BLaER1 (cell line): Measurements from ENCODE around the gene FUT2.

Experiments used
- H3K27ac ChIP-seq: shearing (Covaris generic); formaldehyde crosslinking; 2 replicates; pipeline ENCODE4 v1.8.1; 2022
- H3K27me3 ChIP-seq: shearing (Covaris generic); formaldehyde crosslinking; 2 replicates; pipeline ENCODE4 v1.8.1; 2022
- H3K36me3 ChIP-seq: shearing (Covaris generic); formaldehyde crosslinking; 2 replicates; pipeline ENCODE4 v1.8.1; 2022
- H3K4me1 ChIP-seq: shearing (Covaris generic); formaldehyde crosslinking; 2 replicates; pipeline ENCODE4 v1.8.1; 2022
- H3K4me2 ChIP-seq: shearing (Covaris generic); formaldehyde crosslinking; 2 replicates; pipeline ENCODE4 v1.8.1; 2022
- H3K4me3 ChIP-seq: shearing (Covaris generic); formaldehyde crosslinking; 2 replicates; pipeline ENCODE4 v1.8.1; 2022
- H3K9ac ChIP-seq: shearing (Covaris generic); formaldehyde crosslinking; 2 replicates; pipeline ENCODE4 v1.8.1; 2022
- H3K9me3 ChIP-seq: shearing (Covaris generic); formaldehyde crosslinking; 2 replicates; pipeline ENCODE4 v1.8.1; 2022
- H4K20me1 ChIP-seq: shearing (Covaris generic); formaldehyde crosslinking; 2 replicates; pipeline ENCODE4 v1.8.1; 2022
- Cebpa-rat ChIP-seq: shearing (Covaris generic); IDR thresholded peaks from 2 replicates; pipeline ENCODE4 v1.8.1; 2022

FUT2 gene

DNA sequence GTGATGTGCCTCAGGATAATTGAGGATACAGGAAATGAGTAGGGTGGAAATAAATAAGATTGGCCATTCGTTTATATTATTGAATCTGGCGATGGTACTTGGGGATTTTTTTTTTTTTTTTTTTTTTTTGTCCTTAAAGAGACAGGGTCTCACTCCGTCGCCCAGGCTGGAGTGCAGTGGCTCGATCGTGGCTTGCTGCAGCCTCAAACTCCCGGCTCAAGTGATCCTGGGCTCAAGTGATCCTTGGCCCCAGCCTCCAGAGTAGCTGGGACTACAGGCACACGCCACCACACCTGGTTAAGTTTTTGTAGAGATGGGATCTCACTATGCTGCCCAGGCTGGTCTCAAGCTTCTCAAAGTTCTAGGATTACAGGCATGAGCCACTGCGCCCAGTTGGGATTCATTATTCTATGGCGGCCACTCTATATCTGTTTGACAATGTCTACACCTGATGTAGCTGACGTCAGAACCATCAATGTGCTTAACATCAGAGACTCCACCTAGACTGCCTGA, 26.5 kb downstream of the FUT2 start:
- no peaks in the 10 kb centered on the region for H3K27me3 ChIP-seq
- H3K4me3 ChIP-seq, result no peak overlapping the region
- H3K4me2 ChIP-seq, result no peak overlapping the region
- H3K9me3 ChIP-seq, result peaks cover 15% of the 10 kb centered on the region
- peaks cover 23% of the 10 kb centered on the region for H3K36me3 ChIP-seq
- no peak for TF ChIP-seq Cebpa-rat
- H3K27ac ChIP-seq, result no peak overlapping the region
- H4K20me1 ChIP-seq, result no peaks in the 10 kb centered on the region
- H3K9ac ChIP-seq, result no peak overlapping the region
- peaks cover 60% of the 10 kb centered on the region for H3K4me1 ChIP-seq

DNA sequence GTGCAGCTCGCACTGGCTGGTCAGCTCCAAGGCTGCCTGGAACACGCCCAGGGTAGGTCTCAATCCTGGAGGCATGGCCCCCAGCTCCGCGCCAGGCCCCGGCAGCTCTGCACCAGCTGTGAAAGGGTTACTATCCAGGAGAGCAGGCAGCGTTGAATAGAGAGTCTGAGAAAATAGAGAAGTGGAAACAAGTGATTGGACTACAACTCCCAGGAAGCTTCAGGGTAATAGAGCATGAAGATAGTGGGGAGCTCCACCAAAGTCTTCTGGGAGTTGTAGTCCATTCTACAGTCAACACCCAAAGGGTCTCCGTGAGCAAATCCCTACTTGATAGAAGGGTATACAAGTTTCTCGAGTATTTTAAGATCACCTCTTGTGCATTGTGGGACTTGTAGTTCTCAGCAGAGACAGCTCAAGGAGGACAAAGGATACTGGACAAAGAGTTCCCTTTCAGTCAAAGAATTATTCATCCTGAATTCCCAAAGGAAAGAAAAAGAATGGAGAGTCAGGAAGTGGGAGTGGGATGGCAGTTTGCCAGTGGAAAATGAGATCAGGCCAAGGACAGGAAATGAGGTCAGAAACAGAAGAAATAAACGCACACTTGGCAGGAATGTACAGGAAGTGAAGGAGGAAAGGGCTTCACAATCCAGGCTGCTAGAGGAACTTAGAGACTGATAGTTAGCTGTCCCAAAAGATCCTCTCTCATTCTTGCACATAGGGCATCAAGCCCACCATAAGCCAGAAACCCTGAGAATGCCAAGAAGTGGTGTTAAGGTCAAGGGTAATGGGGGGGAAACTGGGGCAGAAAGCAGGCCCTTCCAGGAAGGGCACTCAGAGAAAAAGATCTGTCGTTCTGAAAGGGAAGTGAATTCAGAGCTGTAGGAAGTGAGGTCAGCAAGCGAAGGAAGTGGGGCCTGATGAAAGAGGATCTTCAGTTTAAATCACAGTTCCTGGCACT, 29.3 kb downstream of the FUT2 start:
- Histone ChIP-seq H3K9ac (peak overlapping the region; percentile 18; the same call in 1 of the 2 replicates), H3K4me1 (peaks cover 47% of the 10 kb centered on the region), H3K36me3 (peaks cover 50% of the 10 kb centered on the region), H3K27ac (peak overlapping the region; percentile 82), H3K4me2 (peak overlapping the region; percentile 52), H4K20me1 (no peaks in the 10 kb centered on the region), H3K27me3 (no peaks in the 10 kb centered on the region), H3K9me3 (peaks cover 42% of the 10 kb centered on the region), H3K4me3 (peak overlapping the region; percentile 2; the same call in 1 of the 2 replicates)
- no peak for TF ChIP-seq Cebpa-rat

DNA sequence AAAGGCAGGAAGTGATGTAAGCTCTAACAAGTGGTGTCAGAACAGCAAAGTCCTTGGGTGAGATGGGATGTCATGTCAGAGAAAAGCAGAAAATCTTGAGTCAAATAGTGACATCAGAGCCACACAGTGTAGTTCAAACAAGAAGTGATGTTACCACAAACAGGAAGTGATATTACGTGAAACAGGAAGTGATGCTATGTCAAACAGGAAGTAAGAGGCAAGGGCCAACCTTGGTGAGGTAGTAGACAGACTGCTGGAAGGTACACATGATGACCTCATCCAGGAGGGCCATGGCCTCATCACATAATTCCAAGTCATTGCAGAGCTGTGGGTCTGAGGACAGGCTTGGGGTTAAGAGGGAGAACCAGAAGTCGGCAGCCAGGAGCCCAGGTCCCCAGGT, 30.8 kb downstream of the FUT2 start:
- TF ChIP-seq Cebpa-rat, result no peak
- Histone ChIP-seq H3K9me3 (peaks cover 54% of the 10 kb centered on the region), H3K4me1 (peaks cover 38% of the 10 kb centered on the region), H3K27me3 (no peaks in the 10 kb centered on the region), H3K4me3 (peak overlapping the region; percentile 37; the same call in 1 of the 2 replicates), H3K36me3 (peaks cover 64% of the 10 kb centered on the region), H3K9ac (no peak overlapping the region), H3K4me2 (peak overlapping the region; percentile 52), H4K20me1 (no peaks in the 10 kb centered on the region), H3K27ac (peak overlapping the region; percentile 82; the same call in 1 of the 2 replicates)

DNA sequence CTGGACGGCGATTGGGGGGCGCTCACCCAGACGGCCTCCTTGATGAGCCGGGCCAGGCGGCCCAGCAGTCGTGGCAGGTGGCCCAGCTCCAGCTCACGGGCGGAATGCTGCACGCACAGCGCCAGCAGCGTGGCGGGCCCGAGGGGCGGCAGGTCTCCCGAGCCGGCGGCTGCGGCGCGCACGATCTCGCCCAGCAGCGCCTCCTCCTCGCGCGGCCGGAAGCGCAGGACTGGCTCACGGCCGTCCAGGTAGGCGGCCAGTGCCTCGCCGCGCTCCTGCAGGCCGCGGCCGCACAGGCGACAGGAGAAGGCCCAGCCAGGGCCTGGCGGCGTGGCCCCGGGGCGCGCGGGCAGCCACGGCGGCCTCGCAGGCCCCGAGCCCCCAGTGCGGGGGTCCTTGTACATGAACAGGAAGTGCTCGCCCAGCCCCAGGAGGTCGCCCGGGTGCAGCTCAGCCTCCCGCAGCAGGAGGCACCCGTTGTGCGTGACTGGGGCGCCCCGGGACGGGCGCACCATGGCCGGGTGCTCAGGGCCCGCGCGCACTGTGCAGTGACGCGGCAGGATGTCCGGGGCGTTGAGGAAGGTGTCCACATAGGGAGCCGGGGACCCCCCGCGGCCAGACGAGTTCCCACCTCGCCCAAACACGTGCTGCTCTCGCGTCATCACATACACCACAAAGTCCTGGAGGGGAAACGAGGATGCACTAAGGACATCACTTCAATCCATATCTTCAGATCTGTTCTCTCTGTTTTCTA, 33.3 kb downstream of the FUT2 start:
- Histone ChIP-seq H3K4me3 (no peak overlapping the region), H4K20me1 (no peaks in the 10 kb centered on the region), H3K4me2 (no peak overlapping the region)

DNA sequence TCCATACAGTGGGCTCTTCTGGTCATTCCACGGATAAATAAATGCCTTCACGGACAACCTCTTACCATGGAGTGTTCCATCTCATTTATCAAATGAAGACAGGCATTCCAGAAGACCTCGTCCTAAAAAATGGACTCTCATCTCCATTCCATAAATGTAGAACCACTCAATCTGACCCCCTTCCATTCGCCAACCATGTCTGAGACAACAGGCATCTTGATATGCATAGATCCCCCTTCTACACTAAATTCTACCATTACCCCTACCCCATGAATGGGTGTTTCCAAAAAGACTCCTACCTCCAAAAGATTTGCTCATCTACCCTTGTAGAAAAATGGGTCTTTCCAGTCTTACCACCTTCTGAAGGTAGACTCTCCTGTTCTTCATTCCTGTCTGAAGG, 35.7 kb downstream of the FUT2 start:
- TF ChIP-seq Cebpa-rat, result no peak
- H3K4me1 ChIP-seq, result peaks cover 8% of the 10 kb centered on the region
- no peak overlapping the region for H3K27ac ChIP-seq
- H3K9me3 ChIP-seq, result peaks cover 47% of the 10 kb centered on the region
- H3K27me3 ChIP-seq, result no peaks in the 10 kb centered on the region
- no peak overlapping the region for H3K4me2 ChIP-seq
- H3K4me3 ChIP-seq, result no peak overlapping the region
- peaks cover 87% of the 10 kb centered on the region for H3K36me3 ChIP-seq
- no peak overlapping the region for H3K9ac ChIP-seq
- H4K20me1 ChIP-seq, result no peaks in the 10 kb centered on the region

More for the DNA sequence above, 33.3 kb downstream of the FUT2 start:
- Histone ChIP-seq H3K9me3 (peaks cover 54% of the 10 kb centered on the region), H3K9ac (no peak overlapping the region), H3K27me3 (no peaks in the 10 kb centered on the region), H3K36me3 (peaks cover 79% of the 10 kb centered on the region), H3K4me1 (peaks cover 30% of the 10 kb centered on the region), H3K27ac (no peak overlapping the region)
- TF ChIP-seq Cebpa-rat, result no peak

DNA sequence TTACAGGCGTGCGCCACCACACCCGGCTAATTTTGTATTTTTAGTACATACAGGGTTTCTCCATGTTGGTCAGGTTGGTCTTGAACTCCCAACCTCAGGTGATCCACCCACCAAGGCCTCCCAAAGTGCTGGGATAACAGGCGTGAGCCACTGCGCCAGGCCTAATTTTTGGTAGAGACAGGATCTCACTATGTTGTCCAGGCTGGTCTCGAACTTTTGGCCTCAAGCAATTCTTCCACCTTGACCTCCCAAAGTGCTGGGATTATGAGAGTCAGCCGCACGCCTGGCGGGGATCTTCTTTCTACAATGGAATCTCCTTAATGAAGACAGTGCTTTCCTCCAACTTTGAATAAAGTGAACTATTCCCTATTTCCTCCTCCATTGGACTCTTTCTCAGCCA, 38.9 kb downstream of the FUT2 start:
- no peaks in the 10 kb centered on the region for H4K20me1 ChIP-seq
- no peaks in the 10 kb centered on the region for H3K27me3 ChIP-seq
- H3K4me3 ChIP-seq, result no peak overlapping the region
- peaks cover 11% of the 10 kb centered on the region for H3K4me1 ChIP-seq
- TF ChIP-seq Cebpa-rat, result no peak
- no peak overlapping the region for H3K27ac ChIP-seq
- no peak overlapping the region for H3K9ac ChIP-seq
- no peak overlapping the region for H3K4me2 ChIP-seq
- peaks cover 16% of the 10 kb centered on the region for H3K9me3 ChIP-seq
- H3K36me3 ChIP-seq, result peaks cover 57% of the 10 kb centered on the region

DNA sequence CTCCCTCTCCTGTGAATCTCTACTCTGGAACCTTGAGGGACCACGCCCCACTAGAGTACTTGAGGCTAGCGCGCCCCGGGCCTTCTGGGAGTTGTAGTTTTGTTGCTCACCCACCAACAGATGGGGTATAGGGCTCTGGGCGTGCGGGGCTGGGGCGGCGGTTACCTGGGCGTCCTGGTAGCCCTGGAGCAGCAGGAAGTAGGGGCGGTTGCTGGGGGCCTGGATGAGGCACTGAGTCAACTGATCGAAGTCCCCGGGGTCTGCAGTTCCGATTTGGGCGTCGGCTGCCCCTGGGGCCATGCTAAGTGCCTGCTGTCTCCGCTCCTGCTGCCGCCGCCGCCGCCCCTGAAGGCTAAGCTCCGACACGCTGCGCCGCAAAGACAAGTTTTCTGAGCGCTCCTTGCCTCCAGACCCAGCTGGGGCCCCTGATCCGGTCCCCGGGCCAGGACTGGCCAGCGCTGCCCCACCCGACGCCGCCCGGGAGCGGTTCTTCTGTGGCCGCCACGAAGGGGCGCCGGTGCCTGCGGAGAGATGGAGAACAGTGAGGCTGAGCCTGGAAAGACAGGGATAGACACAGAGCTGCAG, 39.4 kb downstream of the FUT2 start:
- H3K27me3 ChIP-seq, result no peaks in the 10 kb centered on the region
- no peak for TF ChIP-seq Cebpa-rat
- H3K27ac ChIP-seq, result no peak overlapping the region
- H3K4me3 ChIP-seq, result no peak overlapping the region
- no peak overlapping the region for H3K4me2 ChIP-seq
- peaks cover 52% of the 10 kb centered on the region for H3K36me3 ChIP-seq
- H4K20me1 ChIP-seq, result no peaks in the 10 kb centered on the region
- H3K9ac ChIP-seq, result no peak overlapping the region
- peaks cover 11% of the 10 kb centered on the region for H3K4me1 ChIP-seq
- peaks cover 11% of the 10 kb centered on the region for H3K9me3 ChIP-seq

DNA sequence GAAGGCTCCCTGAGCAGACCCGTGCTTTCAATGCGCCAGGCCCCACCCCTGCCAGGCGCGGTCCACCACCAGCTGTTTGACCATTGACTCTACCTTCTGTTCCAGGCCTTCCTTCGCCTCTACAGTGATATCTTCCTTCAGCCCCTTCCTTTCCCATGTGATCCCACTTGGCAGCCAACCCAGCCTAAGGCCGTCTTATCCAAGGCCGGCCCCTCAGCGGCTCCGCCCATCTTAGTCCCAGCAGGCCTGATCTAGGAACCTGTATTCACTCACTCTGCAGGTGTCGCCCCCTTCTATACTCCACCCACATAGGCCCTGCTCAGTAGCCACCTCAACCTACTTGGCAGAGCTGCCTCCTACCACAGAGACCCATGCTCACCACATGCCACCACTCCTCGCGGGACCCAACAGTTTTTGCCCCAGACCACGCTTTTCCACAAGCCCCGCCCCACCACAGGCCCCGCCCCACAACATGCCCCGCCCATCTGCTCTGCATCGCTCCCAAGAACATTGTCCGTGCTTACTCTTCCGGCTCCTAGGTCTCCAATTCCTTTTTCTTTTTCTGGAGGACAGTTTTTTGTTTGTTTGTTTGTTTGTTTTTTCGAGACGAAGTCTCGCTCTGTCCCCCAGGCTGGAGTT, 41.7 kb downstream of the FUT2 start:
- no peak overlapping the region for H3K9ac ChIP-seq
- H3K27ac ChIP-seq, result no peak overlapping the region
- no peak overlapping the region for H3K4me3 ChIP-seq
- H3K9me3 ChIP-seq, result no peaks in the 10 kb centered on the region
- no peaks in the 10 kb centered on the region for H4K20me1 ChIP-seq
- TF ChIP-seq Cebpa-rat, result no peak
- peaks cover 34% of the 10 kb centered on the region for H3K4me1 ChIP-seq
- H3K4me2 ChIP-seq, result no peak overlapping the region
- peaks cover 33% of the 10 kb centered on the region for H3K36me3 ChIP-seq
- no peaks in the 10 kb centered on the region for H3K27me3 ChIP-seq
